ENCODE results near the gene UBE2R2.
A peak's percentile ranks its signal among the peaks of the same experiment; 100 is the strongest.
"Not testable (repeated sequence)": the region's sequence is repeated elsewhere in the genome, so short reads cannot be mapped to it uniquely, and the experiment has no call there.

UBE2R2 gene

DNA sequence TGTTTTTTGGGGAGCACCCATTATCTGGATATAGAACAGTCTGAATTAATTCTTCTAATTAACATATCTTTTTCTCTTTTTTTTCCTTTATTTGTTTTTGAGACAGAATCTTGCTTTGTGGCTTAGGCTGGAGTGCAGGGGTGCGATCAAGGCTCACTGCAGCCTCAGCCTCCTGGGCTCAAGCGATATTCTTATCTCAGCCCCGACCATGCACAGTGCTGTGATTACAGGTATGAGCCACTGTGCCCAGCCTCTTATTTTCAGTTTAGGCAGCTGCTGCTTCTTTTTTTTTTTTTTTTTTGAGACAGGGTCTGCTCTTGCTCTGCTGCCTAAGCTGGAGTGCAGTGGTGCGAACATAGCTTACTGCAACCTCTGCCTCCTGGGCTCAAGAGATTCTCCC lies 20.2 kb downstream of the UBE2R2 start:
- no peak for DNase-seq (ENCODE audit: low read depth in 1 of 2, low spot score in 1 of 2)

DNA sequence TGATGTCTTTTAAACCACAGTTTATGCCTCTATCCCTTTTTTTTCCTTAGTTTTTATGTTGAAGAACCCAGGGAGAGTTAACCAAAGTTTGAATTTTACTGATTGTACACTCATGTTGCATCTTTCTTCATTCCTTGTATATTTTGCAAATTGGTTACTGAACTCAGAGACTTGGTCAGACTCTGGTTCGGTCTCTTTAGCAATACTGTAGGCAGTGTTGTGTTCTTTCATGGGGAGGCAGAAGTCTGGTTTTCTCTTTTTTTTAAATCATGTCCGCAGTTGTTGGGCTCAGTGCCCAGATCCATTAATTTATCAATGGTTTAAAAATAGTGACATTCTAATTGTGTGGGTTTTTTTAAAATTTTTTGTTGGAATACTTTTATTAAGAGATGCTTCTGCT lies 23.4 kb downstream of the UBE2R2 start:
- DNase-seq (ENCODE audit: low read depth in 1 of 2, low spot score in 1 of 2), result no peak

DNA sequence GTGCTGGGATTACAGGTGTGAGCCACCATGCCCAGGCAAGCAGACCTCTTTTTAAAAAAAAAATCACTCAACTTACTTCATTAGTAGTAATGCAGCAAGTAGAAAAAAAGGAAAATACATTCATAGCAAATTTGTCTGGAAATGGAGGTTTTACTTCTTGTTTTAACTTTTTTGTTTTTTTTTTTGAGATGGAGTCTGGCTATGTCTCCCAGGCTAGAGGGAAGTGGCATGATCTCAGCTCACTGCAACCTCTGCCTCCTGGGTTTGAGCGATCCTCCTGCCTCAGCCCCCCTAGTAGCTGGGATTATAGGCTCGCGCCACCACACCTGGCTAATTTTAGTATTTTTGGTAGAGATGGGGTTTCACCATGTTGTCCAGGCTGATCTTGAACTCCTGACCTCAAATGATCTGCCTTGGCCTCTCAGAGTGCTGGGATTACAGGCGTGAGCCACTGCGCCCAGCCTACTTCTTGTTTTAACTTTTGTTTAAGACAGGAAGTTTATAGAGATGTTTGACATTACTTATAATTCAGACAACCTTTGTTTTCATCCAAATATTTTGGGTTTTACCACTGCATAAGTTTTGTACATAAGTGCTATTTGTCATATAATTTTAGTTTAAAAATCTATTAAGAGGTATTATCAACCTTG lies 26.5 kb downstream of the UBE2R2 start:
- DNase-seq (ENCODE audit: low read depth in 1 of 2, low spot score in 1 of 2), result no peak

DNA sequence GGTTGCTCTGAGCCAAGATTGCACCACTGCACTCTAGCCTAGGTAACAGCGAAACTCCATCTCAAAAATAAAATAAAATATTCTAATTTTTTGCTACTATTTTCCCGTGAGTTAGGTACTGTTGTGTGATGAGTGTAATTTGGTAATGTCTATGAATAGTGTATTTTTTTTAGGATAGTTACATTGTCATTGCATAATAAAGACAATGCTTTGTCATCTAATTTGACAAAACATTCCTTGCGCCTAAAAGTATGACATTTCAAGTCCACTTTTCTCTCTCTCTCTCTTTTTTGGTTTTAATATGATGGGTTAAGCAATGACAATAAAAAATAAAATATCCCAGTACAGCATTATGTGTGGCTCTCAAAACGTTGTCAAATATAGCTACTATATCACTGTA lies 29.3 kb downstream of the UBE2R2 start:
- no peak for DNase-seq (ENCODE audit: low read depth in 1 of 2, low spot score in 1 of 2)

DNA sequence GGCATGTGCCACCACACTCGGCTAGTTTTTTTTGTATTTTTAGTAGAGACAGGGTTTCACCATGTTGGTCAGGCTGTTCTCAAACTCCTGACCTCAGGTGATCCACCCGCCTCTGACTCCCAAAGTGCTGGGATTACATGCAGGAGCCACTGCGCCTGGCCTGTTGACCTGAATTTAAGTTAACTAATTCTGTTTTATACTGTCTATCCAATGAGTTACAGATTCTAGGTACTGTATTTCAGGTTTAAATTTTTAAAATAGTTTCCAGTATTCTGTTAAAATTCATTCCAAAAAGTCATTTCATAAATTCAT lies 30.9 kb downstream of the UBE2R2 start:
- not testable (repeated sequence) for DNase-seq (ENCODE audit: low read depth in 1 of 2, low spot score in 1 of 2)

DNA sequence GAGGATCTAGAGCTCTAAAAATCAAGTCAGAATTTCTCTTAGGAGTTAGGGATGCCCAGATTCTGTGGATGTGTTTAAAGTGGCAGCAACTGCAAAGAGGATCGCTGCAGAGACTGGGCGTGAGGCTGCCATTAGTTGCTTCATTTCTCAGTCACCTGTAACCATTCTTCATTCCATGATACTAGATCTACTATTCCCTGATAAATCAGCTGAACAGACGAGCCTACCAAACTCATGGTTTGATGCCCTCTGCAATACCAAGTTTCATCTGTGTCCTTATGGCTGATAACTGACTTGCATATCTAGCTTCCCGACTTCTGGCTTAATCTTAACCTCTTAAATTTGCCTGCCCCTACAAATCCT lies 33.3 kb downstream of the UBE2R2 start:
- DNase-seq (ENCODE audit: low read depth in 1 of 2, low spot score in 1 of 2), result no peak

DNA sequence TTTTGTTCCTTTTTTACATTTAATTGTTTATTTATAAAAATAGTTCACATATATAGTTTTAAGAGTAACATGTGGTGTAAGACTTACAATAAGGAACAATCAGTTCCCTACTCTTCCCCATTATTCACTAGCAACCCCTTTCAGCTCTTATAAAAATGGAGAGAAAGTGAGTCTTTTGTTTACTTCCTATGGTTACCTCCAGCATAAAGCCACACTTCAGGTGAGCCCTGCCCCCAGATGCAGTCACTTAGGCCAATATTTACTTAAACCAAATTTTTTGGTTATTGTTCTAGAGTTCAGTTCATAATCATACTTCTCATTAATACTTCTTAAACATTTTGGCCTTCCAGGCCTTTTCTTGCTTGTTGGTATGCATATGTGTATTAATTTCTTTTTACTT lies 33.7 kb downstream of the UBE2R2 start:
- DNase-seq (ENCODE audit: low read depth in 1 of 2, low spot score in 1 of 2), result no peak

DNA sequence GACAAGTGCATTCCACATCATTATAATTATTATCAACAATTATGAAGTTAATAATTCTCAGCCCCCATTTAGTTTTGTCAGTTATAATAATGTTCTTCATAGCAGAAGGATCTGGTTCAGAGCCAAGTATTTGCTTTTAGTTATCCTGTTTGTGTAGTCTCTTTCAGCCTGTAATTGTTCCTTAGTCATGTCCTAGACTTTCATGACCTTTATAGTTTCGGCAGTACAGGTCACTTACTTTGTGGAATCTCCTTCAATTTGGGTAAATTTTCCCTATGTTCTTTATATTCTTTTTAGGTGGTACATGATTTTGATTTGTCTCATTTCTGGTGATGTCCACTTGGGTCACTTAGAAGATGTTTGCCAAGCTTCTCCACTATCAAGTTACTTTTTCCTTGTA lies 34.3 kb downstream of the UBE2R2 start:
- no peak for DNase-seq (ENCODE audit: low read depth in 1 of 2, low spot score in 1 of 2)

DNA sequence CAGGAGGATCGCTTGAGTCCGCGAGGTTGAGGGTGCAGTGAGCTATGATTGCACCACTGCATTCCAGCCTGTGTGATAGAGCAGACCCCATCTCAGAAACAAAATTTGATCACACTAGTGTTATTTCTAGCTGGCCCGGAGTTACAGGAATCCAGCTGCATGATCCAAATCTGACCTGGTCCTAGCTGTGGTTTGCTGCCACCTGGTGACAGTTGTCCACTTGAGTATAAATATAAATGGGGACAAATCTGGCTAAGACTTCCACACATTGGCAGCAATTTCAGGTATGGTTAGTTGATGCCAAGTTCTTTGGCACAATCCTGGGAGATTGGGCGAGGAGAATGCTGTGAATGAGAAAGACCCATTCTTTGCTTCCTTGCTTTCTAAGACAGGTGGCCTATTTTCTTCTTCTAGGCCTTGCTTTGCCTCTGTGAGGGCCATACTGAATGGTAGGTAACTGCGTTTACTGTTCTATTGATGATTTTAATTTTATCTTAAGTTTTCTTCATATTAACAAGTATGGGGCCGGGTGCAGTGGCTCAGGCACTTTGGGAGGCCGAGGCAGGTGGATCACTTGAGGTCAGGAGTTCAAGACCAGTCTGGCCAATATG lies 35.4 kb downstream of the UBE2R2 start:
- DNase-seq (ENCODE audit: low read depth in 1 of 2, low spot score in 1 of 2), result peak; percentile 9 to 20

DNA sequence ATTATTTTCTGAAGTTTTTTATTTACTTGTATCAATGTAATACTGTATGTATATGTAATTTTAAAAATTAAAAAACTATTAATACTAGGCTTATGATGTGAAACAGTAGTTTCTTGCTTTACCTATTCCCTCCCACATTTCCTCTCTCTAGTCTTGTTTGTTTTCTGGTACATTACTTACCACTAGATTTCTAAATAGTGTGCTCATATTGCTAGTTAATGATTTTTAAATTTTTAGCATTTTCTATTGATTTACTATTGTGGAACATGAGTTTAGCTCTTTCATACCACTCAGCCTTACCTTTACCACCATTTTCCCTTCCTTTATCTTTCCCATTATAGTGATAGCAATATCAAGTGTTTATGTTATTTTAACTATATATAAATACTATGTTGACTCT lies 39.3 kb downstream of the UBE2R2 start:
- no peak for DNase-seq (ENCODE audit: low read depth in 1 of 2, low spot score in 1 of 2)

DNA sequence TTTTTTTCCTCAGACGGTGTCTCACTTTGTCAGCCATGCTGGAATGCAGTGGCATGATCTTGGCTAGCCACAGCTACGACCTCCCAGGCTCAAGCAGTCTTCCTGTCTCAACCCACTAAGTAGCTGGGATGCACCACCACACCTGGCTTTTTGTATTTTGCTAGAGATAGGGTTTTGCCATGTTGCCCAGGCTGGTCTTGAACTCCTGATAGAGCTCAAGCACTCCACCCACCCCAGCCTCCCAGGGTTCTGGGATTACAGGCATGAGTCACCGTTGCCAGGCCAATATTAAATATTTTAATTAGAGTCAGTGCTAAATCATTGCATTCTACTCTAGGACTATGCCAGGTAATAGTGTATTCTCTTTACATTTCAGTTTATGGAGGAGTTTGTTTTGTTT lies 41.5 kb downstream of the UBE2R2 start:
- no peak for DNase-seq (ENCODE audit: low read depth in 1 of 2, low spot score in 1 of 2)

DNA sequence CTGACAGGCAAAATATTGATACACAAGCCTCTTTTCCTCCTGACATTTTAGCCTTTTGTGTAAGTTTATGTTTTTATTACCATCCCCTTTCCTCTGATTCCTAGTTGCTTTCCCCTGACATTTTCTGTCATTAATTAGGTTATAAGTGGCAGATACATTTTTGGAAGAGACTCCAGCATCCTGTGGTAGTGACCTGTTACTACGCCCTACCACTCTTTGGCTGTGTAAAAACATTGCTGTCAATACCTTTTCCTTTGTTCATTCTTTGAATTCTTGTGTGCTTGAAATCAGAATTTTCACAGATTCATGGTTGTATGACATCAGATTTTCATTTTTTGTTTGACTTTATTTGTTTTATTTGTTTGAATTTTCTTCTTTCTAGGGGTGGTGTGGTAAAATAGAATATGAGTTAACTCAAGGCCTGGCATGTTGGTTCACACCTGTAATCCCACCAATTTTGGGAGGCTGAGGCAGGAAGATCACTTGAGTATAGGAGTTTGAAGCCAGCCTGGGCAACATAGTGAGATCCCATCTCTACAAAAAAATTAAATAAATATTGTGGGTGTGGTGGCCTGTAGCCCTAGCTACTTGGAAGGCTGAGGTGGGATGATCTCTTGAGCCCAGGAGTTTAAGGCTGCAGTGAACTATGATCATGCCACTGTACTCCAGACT lies 43.4 kb downstream of the UBE2R2 start:
- DNase-seq (ENCODE audit: low read depth in 1 of 2, low spot score in 1 of 2), result no peak

DNA sequence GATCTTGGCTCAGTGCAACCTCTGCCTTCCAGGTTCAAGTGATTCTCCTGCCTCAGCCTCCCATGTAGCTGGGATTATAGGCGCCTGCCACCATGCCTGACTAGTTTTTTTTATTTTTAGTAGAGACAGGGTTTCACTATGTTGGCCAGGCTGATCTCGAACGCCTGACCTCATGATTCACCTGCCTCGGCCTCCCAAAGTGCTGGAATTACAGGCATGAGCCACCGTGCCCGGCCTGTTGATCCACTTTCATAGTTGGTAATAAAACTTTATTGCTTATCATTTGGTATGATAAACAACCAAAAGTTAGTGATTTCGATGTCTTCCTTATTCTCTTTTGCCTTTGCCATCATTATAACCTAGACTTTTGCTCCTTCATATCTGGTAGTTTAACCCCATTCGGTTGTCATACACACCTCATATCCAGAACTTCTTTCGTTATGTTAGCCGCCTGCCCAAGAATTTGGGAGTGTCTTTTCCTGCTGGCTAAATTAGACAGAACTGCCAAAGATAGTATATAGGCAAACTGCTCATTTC lies 45.0 kb downstream of the UBE2R2 start:
- no peak for DNase-seq (ENCODE audit: low read depth in 1 of 2, low spot score in 1 of 2)

DNA sequence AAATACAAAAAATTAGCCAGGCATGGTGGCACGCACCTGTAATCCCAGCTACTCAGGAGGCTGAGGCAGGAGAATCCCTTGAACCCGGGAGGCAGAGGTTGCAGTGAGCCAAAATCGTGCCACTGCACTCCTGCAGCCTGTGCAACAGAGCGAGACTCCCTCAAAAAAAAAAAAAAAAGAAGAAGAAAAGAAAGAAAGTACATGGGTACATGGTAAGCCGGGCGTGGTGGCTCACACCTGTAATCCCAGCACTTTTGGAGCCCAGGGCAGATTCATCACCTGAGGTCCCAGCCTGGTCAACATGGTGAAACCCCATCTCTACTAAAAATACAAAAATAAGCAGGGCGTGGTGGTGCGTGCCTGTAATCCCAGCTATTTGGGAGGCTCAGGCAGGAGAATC lies 46.1 kb downstream of the UBE2R2 start:
- DNase-seq (ENCODE audit: low read depth in 1 of 2, low spot score in 1 of 2), result not testable (repeated sequence)

DNA sequence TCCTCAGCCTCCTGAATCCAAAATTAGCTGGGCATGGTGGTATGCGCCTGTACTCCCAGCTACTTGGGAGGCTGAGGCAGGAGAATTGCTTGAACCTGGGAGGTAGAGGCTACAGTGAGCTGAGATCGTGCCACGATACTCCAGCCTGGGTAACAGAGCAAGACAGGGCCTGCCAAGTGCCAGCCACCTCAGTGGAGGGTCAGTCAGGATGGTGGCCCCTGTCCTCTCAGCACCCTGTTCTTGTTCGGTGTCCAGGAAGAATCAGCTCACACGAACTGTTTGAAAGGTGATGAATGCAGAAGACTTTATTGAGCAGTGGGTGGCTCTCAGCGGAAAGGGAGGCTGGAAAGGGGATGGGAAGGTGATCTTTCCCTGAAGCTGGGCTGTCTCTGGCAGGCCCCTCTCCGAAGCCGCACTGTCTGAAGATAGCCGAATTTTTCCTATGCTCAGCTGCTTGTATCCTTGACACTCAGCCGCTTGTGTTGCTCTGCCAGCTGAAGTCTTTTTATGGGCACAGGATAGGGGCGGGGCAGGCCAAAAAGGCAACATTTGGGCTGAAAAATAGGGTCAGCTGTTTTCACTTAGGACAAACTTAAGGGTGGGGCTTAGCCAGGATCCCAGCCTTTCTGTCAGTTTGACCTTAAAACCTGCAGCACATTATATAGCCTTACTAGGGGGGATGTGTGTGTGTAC lies 50.9 kb downstream of the UBE2R2 start:
- no peak for DNase-seq (ENCODE audit: low read depth in 1 of 2, low spot score in 1 of 2)

DNA sequence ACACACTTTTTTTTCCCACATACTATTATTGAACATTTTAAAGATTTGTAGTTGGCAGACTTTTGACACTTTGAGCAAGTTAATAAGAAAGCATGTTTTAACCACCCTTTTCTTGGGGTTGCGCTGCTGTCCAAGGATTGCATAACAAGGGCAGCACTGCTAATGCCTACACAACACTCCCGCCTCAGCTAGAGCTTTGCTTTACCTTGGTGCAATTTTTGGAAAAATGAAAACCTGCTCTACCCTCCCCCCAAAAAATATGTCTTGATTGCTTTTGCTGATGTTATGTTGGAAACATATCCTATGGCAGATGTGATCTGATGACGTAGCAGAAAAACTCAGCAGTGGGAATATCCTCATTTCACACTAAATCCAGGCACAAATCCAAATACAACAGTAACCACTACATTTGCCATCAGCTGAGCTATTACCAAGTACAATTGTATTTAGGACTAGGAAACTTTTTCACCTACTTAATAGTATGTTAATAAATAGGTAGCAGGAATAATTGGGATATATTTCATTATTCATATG lies 51.5 kb downstream of the UBE2R2 start:
- no peak for DNase-seq (ENCODE audit: low read depth in 1 of 2, low spot score in 1 of 2)

DNA sequence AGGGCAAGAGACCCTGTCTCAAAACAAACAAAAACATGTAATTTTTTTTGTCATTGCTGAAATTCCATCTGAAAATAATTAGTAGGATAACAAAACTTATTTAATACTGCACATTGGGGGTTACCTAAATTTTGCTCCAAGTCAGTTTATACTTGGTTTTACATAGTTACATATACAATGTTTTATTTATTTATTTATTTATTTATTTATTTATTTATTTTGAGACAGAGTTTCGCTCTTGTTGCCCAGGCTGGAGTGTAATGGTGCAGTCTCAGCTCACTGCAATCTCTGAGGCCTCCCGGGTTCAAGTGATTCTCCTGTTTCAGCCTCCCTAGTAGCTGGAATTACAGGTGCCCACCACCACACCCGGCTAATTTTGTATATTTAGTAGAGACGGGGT lies 52.3 kb downstream of the UBE2R2 start:
- DNase-seq (ENCODE audit: low read depth in 1 of 2, low spot score in 1 of 2), result not testable (repeated sequence)

DNA sequence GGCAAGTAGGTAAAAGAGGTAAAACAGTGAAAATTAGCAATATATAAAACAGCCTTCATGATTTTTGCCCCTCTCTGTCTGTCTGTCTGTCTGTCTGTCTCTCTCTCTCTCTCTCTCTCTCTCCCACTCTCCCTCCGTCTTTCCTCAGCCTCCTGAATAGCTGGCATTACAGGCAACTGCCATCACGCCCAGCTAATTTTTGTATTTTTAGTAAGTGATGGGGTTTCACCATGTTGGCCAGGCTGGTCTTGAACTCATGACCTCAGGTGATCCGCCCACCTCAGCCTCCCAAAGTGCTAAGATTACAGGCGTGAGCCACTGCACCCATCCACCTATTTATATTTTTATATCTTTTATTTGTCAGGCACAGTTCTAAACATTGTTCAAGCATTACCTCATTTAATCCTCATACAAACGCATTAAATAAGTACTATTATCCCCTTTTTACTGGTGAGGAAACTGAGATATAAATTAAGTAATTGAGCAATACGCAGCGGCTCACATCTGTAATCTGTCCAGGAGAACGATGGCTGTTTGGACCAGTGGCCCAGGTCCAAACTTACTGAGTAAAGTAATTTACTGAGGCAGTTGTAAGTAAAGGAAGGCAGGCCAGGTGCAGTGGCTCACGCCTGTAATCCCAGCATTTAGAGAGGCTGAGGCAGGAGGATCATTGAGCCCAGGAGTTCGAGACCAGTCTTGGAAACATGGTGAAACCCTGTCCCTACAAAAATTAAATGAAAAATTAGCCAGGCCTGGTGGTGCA lies 60.9 kb downstream of the UBE2R2 start:
- no peak for DNase-seq (ENCODE audit: low read depth in 1 of 2, low spot score in 1 of 2)

DNA sequence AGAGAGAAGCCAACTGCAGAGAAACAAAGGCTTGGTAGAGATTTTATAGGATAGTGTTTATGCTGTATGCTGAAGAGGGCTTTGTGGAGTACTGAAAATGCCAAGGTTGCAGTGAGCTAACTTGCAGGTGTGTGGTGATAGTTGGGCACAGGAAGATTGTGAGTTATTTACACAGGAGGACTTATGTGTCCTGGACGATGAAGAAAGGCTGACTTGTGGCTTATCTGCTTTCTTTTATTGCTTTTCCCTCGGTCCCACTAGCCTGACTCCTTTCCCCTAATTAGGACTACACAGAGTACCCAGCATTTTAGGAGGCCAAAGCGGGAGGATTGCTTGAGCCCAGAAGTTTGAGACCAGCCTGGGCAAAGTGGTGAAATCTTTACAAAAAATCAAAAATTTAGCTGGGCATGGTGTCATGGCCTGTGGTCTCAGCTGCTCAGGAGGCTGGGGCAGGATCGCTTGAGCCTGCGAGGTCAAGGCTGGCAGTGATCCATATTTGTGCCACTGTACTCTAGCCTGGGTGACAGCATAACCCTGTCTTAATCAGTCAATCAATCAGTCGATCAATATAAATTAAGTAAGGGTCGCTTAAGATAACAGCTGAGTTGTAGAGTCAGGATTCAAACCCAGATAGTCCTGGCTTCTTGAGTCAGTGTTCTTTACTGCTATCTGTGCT lies 61.9 kb downstream of the UBE2R2 start:
- no peak for DNase-seq (ENCODE audit: low read depth in 1 of 2, low spot score in 1 of 2)

DNA sequence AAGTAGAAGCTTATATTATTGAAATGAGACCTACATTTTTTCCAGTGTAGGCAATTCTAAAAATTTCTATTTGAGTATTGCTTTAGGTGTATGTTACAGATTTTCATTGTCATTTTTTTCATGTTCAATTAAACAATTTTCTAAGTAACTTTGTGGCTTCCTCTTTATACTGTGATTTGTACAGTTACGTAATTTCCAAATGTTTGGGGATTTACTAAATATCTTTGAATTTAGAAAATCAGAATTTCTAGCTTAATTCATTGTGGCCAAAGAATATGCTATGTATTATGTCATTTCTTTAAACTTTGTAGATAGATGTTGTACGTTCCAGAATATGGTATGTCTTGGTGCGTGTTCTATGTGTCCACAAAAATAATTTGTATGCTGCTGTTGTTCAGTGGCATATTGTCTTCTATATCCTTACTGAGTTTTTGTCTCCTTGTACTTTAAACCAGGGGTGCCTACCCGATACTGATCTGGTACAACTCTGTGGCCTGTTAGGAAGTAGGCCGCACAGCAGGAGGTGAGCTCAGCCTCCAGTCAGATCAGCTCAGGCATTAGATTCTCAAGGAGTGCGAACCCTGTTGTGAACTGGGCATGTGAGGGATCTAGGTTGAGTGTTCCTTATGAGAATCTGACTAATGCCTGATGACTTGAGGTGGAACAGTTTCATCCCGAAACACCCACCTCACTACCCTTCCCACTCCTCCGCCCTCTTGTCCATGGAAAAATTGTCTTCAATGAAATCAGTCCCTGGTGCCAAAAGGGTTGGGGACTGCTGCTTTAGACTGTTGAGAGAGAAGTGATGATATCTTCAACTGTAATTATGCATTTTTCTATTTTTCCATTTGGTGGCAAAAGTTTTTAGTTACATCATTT lies 63.5 kb downstream of the UBE2R2 start:
- DNase-seq (ENCODE audit: low read depth in 1 of 2, low spot score in 1 of 2), result no peak
